Activated T-helper 17 cell treated with anti-CD3 and anti-CD28 coated beads, Interleukin-2, amount 50 U/mL, for 72 hours (primary cell): ENCODE measurements around the gene CHRNE. TPM values are rescaled to one million over a fixed set of nuclear protein-coding genes. Genes with fewer than 3 reads are reported as not detected.
"Not testable (repeated sequence)": the region's sequence is repeated elsewhere in the genome, so short reads cannot be mapped to it uniquely, and the experiment has no call there.

Source experiments
- ATAC-seq: fragments of 150-1000 bp; cut with Tn5 transposase; replicated peaks from 2 replicates; pipeline ENCODE4 v1.10.0; 2021; ENCODE audit warnings: mild to moderate bottlenecking, moderate library complexity
- H3K27ac Mint-ChIP-seq: one replicate; pipeline ENCODE4 v1.8.0; 2022; ENCODE audit warnings: mixed read lengths
- H3K27me3 Mint-ChIP-seq: one replicate; pipeline ENCODE4 v1.8.0; 2022; ENCODE audit warnings: mixed read lengths
- H3K36me3 Mint-ChIP-seq: one replicate; pipeline ENCODE4 v1.8.0; 2022; ENCODE audit warnings: low read depth, mild to moderate bottlenecking, mixed read lengths
- H3K4me1 Mint-ChIP-seq: one replicate; pipeline ENCODE4 v1.8.0; 2022; ENCODE audit warnings: mixed read lengths
- H3K4me3 Mint-ChIP-seq: one replicate; pipeline ENCODE4 v1.8.0; 2022; ENCODE audit warnings: mild to moderate bottlenecking, mixed read lengths
- H3K9me3 Mint-ChIP-seq: one replicate; pipeline ENCODE4 v1.8.0; 2022; ENCODE audit warnings: mixed read lengths
- total RNA-seq, 2 donors: library from RNA; stranded (reverse); gene quantifications; one replicate each; pipeline ENCODE4 v1.2.3, GENCODE V29; 2022

Gene CHRNE
- total RNA-seq, 2 donors from 2014 or later: 0.35 to 0.69 TPM

GRCh38 chr17:4933646-4934045 lies 30.7 kb upstream of the CHRNE start:
- no peaks in the 10 kb centered on the region for H3K9me3 Mint-ChIP-seq
- peak overlapping the region; percentile 47 for H3K27ac Mint-ChIP-seq
- H3K4me1 Mint-ChIP-seq: peaks cover 27% of the 10 kb centered on the region
- ATAC-seq: no peak
- H3K4me3 Mint-ChIP-seq: no peak overlapping the region
- peaks cover 50% of the 10 kb centered on the region for H3K36me3 Mint-ChIP-seq
- H3K27me3 Mint-ChIP-seq: no peaks in the 10 kb centered on the region

DNA sequence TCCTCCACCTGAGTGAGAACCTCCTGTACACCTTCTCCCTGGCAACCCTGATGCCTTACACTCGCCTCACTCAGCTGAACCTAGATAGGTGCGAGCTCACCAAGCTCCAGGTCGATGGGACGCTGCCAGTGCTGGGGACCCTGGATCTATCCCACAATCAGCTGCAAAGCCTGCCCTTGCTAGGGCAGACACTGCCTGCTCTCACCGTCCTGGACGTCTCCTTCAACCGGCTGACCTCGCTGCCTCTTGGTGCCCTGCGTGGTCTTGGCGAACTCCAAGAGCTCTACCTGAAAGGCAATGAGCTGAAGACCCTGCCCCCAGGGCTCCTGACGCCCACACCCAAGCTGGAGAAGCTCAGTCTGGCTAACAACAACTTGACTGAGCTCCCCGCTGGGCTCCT lies 29.9 kb upstream of the CHRNE start:
- no peak for ATAC-seq
- no peaks in the 10 kb centered on the region for H3K27me3 Mint-ChIP-seq
- H3K4me1 Mint-ChIP-seq: peaks cover 21% of the 10 kb centered on the region
- peak overlapping the region; percentile 47 for H3K27ac Mint-ChIP-seq
- no peak overlapping the region for H3K4me3 Mint-ChIP-seq
- peaks cover 48% of the 10 kb centered on the region for H3K36me3 Mint-ChIP-seq
- H3K9me3 Mint-ChIP-seq: no peaks in the 10 kb centered on the region

DNA sequence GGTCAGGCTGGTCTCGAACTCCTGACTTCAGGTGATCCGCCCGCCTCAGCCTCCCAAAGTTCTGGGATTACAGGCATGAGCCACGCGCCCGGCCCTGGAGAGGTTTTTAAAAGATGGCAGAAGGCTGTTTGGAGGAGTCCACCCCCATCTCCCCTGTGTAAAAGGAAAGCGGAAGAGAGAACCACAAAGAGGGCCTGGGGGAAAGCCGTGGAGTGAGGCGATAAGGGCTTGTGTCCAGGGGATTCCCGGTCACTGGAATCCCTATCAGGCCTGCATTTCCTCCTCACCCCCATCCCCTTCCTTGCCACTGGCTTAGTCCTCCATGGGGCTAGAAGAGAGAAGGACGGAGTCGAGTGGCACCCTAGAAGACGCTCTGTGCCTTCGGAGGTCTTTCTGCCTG lies 29.1 kb upstream of the CHRNE start, which contains the start of gene GP1BA:
GP1BA (plus strand) TSS at position 315 of the 400 bp plus-strand sequence. CDS start 328 bp downstream, outside the sequence.
- Mint-ChIP-seq H3K9me3 (no peaks in the 10 kb centered on the region), H3K27me3 (no peaks in the 10 kb centered on the region), H3K27ac (peak within 1 kb of the TSS; percentile 47), H3K4me3 (no peak within 1 kb of the TSS), H3K36me3 (peaks cover 40% of the 10 kb centered on the region), H3K4me1 (peaks cover 21% of the 10 kb centered on the region)
- no peak for ATAC-seq

- Mint-ChIP-seq H3K36me3 (peaks cover 20% of the 10 kb centered on the region), H3K27ac (no peak overlapping the region), H3K9me3 (no peaks in the 10 kb centered on the region), H3K27me3 (no peaks in the 10 kb centered on the region), H3K4me3 (no peak overlapping the region), H3K4me1 (peaks cover 17% of the 10 kb centered on the region)
- no peak for ATAC-seq
Observed at GRCh38 chr17:4928881-4929280, 26.0 kb upstream of the CHRNE start.

DNA sequence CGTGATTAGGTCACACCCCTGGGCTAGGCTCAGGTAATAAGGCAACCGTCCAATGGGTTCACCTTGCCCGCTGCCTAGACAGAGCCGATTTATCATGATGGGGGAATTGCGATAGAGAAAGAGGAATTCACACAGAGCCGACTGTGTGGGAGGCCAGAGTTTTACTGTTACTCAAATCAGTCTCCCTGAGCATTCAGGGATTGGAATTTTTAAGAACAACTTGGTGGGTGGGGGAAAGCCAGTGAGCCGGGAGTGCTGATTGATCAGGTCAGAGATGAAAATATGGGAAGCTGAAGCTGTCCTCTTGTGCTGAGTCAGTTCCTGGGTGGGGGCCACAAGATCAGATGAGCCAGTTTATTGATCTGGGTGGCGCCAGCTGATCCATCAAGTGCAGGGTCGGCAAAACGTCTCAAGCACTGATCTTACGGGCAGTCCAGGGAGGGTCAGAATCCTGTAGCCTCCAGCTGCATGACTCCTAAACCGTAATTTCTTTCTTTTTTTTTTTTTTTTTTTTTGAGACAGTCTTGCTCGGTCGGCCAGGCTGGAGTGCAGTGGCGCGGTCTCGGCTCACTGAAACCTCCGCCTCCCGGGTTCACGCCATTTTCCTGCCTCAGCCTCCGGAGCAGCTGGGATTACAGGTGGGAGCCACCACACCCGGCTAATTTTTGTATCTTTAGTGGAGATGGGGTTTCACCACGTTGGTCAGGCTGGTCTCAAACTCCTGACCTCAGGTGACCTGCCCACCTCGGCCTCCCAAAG lies 23.9 kb upstream of the CHRNE start:
- Mint-ChIP-seq H3K4me3 (peak overlapping the region; percentile 15), H3K36me3 (peaks cover 18% of the 10 kb centered on the region)
- H3K4me1 Mint-ChIP-seq, H3K9me3 Mint-ChIP-seq, H3K27ac Mint-ChIP-seq, H3K27me3 Mint-ChIP-seq: not testable (repeated sequence)
- ATAC-seq: peak; percentile 63

DNA sequence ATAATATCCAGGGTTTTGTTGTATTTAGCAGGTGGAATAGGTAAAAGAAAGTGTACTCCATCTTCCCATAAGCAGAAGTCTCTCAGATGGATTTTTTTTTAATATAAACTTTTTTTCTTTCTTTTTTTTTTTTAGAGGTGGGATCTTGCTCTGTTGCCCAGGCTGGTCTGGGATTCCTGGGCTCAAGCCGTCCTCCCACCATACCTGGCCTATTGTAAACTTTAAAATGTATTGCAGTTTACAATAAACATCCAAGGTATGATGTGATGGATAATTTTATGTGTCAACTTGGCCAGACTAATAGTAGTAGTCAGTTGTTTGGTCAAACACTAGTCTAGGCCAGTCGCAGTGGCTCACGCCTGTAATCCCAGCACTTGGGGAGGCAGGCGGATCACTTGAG lies 18.4 kb upstream of the CHRNE start:
- H3K9me3 Mint-ChIP-seq: no peaks in the 10 kb centered on the region
- no peak for ATAC-seq
- no peaks in the 10 kb centered on the region for H3K36me3 Mint-ChIP-seq
- H3K4me1 Mint-ChIP-seq: peaks cover 4% of the 10 kb centered on the region
- H3K27ac Mint-ChIP-seq: no peak overlapping the region
- H3K27me3 Mint-ChIP-seq: no peaks in the 10 kb centered on the region
- no peak overlapping the region for H3K4me3 Mint-ChIP-seq

DNA sequence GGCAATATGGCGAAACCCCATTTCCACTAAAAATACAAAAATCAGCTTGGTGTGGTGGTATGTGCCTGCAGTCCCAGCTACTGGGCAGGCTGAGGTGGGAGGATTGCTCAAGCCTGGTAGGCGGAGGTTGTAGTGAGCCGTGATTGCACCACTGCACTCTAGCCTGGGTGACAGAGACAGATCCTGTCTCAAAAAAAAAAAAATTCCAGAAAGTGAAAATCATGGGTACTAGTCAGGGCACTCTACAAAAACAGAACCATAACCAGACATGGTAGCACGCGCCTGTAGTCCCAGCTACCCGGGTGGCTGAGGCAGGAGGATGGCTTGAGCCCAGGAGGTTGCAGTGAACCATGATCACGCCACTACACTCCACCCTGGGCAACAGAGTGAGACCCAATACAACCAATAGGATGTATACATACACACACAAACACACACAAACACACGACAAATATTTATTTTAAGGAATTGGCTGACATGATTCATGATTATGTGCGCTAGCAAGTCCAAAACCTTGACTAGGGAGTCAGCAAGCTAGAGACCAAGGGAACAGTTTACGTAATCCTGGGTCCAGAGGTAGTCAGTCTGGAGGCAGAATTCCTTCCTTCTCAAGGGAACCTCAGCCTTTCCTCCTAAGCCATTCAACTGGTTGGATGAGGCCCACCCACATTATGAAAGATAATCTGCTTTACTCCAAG lies 17.6 kb upstream of the CHRNE start:
- H3K4me3 Mint-ChIP-seq: no peak overlapping the region
- no peaks in the 10 kb centered on the region for H3K9me3 Mint-ChIP-seq
- H3K27ac Mint-ChIP-seq: no peak overlapping the region
- no peaks in the 10 kb centered on the region for H3K27me3 Mint-ChIP-seq
- H3K36me3 Mint-ChIP-seq: no peaks in the 10 kb centered on the region
- peaks cover 4% of the 10 kb centered on the region for H3K4me1 Mint-ChIP-seq
- ATAC-seq: no peak

DNA sequence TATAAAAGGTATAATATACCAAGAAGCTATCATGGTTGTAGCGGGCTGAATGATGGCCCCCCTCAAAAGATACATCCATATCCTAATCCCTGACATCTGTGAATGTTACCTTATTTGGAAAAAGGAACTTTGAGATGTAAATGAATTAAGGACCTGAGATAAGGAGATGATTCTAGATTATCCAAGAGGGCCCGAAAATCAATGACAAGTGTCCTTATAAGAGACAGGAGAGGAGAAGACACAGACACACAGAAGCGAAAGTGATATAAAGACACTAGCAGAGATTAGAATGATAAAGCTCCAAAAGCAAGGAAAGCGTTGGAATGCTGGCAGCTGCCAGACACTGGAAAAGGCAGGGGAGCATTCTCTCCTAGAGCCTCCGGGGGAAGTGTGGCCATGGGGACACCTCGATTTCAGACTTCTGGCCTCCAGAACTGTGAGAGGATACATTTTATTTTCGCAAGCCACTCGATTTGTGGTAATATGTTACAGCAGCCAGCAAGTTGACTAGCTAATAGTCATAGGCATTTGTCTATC lies 16.7 kb upstream of the CHRNE start:
- Mint-ChIP-seq H3K27me3 (no peaks in the 10 kb centered on the region), H3K4me3 (no peak overlapping the region), H3K9me3 (no peaks in the 10 kb centered on the region)

DNA sequence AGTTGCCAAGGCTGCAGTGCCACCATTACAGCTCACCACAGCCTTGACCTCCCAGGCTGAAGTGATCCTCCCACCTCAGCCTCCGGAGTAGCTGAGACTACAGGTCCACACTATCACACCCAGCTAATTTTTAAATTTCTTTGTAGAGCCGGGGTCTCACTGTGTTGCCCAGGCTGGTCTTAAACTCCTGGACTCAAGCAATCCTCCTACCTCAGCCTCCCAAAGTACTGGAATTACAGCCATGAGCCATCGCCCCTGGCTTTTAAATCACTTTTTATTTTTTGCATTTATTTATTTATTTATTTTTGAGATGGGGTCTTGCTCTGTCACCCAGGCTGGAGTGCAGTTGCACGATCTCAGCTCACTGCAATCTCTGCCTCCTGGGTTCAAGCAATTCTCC lies 11.7 kb upstream of the CHRNE start:
- not testable (repeated sequence) for H3K9me3 Mint-ChIP-seq

More for the DNA sequence above, 16.7 kb upstream of the CHRNE start:
- no peak overlapping the region for H3K27ac Mint-ChIP-seq
- ATAC-seq: no peak
- H3K36me3 Mint-ChIP-seq: no peaks in the 10 kb centered on the region
- peaks cover 4% of the 10 kb centered on the region for H3K4me1 Mint-ChIP-seq

DNA sequence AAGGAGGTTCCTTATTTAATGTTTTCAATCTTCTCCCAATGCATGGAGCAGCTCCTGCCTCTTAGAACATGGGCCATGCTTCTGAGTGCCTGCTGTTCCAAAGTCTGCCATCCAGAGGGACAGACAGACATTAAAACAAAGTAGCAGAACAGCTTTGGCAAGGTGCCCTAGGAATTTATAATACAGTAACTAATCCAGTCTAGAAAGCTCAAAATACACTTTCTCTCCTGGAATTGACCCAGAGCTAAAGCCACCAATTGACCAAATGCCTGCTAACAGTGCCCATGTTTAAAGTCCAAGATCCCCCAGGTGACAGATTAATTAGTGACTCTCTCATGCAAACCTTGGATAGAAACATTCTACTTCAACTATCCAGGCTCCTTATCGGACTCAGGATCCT lies 11.1 kb upstream of the CHRNE start:
- no peak overlapping the region for H3K4me3 Mint-ChIP-seq
- no peak overlapping the region for H3K27ac Mint-ChIP-seq
- no peaks in the 10 kb centered on the region for H3K4me1 Mint-ChIP-seq
- no peaks in the 10 kb centered on the region for H3K9me3 Mint-ChIP-seq
- ATAC-seq: no peak
- no peaks in the 10 kb centered on the region for H3K27me3 Mint-ChIP-seq
- H3K36me3 Mint-ChIP-seq: no peaks in the 10 kb centered on the region

More for the DNA sequence above, 11.7 kb upstream of the CHRNE start:
- not testable (repeated sequence) for H3K4me3 Mint-ChIP-seq, H3K27me3 Mint-ChIP-seq, H3K36me3 Mint-ChIP-seq, H3K4me1 Mint-ChIP-seq, ATAC-seq, H3K27ac Mint-ChIP-seq

DNA sequence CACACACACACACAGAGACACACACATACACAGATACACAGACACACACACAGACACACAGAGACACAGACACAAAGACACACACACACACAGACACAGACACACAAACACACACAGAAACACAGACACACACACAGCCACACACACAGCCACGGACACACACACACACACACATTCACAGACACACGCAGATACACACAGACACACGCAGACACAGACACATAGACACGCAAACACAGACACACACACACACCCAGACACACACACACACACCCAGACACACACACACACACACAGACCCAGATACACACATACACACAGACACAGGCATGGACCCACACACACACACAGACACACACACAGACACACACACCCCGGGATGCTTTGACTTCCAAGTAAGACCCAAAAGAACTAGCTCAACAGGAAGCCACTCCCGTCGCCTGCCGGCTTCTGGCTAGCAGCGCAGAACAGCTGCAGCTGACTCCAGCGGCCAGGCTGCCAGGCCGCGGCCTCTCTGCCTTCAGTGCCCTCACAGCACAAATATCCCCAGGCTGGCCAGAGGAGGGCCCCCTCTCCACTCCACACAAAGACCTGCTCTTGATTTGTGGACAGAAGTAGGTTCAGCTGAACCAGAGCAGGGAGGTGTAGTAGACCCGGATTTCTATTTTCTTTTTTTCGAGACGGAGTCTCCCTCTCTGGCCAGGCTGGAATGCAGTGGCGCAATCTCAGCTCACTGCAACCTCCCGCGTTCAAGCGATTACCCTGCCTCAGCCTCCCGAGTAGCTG lies 6.0 kb upstream of the CHRNE start:
- no peak overlapping the region for H3K4me3 Mint-ChIP-seq
- H3K27ac Mint-ChIP-seq: no peak overlapping the region
- no peaks in the 10 kb centered on the region for H3K27me3 Mint-ChIP-seq
- H3K9me3 Mint-ChIP-seq: no peaks in the 10 kb centered on the region
- peak; percentile 98 for ATAC-seq
- no peaks in the 10 kb centered on the region for H3K36me3 Mint-ChIP-seq
- no peaks in the 10 kb centered on the region for H3K4me1 Mint-ChIP-seq

DNA sequence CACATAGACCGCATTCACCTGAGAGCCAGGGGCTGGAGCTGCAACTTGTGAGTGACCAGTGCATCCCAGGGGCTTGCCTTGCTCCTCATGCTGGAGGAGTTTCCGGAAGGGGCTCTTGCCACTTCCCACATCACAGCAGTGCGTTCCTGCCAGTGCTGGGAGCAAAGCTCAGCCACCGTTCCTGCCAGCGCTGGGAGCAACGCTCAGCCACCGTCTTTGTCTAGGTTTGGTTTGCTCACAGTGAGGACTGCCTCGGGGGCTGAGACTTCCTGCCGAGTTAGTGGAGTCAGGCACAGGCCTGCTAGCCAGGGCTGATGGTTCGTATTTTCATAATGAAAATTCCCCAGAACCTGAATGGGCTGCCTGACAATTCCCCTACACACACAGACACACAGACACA lies 5.4 kb upstream of the CHRNE start:
- Mint-ChIP-seq H3K27ac (no peak overlapping the region), H3K4me3 (no peak overlapping the region), H3K27me3 (no peaks in the 10 kb centered on the region), H3K36me3 (no peaks in the 10 kb centered on the region), H3K4me1 (peaks cover 6% of the 10 kb centered on the region), H3K9me3 (no peaks in the 10 kb centered on the region)
- ATAC-seq: no peak

- not testable (repeated sequence) for ATAC-seq, H3K4me3 Mint-ChIP-seq, H3K36me3 Mint-ChIP-seq, H3K27ac Mint-ChIP-seq, H3K9me3 Mint-ChIP-seq, H3K27me3 Mint-ChIP-seq
- H3K4me1 Mint-ChIP-seq: peaks cover 14% of the 10 kb centered on the region
Observed at GRCh38 chr17:4906642-4907041, 3.7 kb upstream of the CHRNE start.

- Mint-ChIP-seq H3K4me3 (peak overlapping the region; percentile 66), H3K36me3 (peaks cover 9% of the 10 kb centered on the region), H3K4me1 (peaks cover 20% of the 10 kb centered on the region), H3K9me3 (no peaks in the 10 kb centered on the region), H3K27me3 (no peaks in the 10 kb centered on the region), H3K27ac (peak overlapping the region; percentile 62)
- ATAC-seq: no peak
Observed at GRCh38 chr17:4902540-4902939, 358 bp downstream of the CHRNE start.
